Measurements from ENCODE around the gene SND1. TPM values are rescaled to one million over a fixed set of nuclear protein-coding genes. Genes with fewer than 3 reads are reported as not detected.

Gene SND1
- total and polyA plus RNA-seq, 7 experiments from 2014 or later = 68.6 to 253 (median 137) TPM

- peaks cover 0 to 12% (median 0%) of the 10 kb centered on the region in 3 experiments for H3K9me3 ChIP-seq (ENCODE audit: control insufficient read depth in 2 of 3, low read length in 3 of 3)
- peaks cover 0 to 26% (median 0%) of the 10 kb centered on the region in 3 experiments for H3K36me3 ChIP-seq (ENCODE audit: control insufficient read depth in 2 of 3, insufficient read depth in 3 of 3, low read length in 3 of 3)
- H3K27me3 ChIP-seq (ENCODE audit: control insufficient read depth in 2 of 2, insufficient read depth in 2 of 2, low read length in 2 of 2) = no peaks in the 10 kb centered on the region
- no peak for ATAC-seq
- H3K27ac ChIP-seq (ENCODE audit: low read depth, low read length) = no peak overlapping the region
- H3K36me3 Mint-ChIP-seq = peaks cover 10 to 71% (median 61%) of the 10 kb centered on the region in 5 donors
- ChIA-PET CTCF (interaction anchor here (1.0 kb wide), 1 partner anchor 30 kb away, joined by 4 read pairs; no protein-coding TSS in a partner anchor), POLR2A (no interaction called here)
- peak overlapping the region in 1 of 9 donors; percentile 81 for H3K27ac Mint-ChIP-seq
- H3K4me3 ChIP-seq (ENCODE audit: low read length) = no peak overlapping the region
- no peaks in the 10 kb centered on the region for H3K27me3 Mint-ChIP-seq
- H3K9me3 Mint-ChIP-seq = peaks cover 4 to 31% (median 14%) of the 10 kb centered on the region in 11 donors
- no peak for DNase-seq
- peaks cover 5 to 41% (median 33%) of the 10 kb centered on the region in 7 donors for H3K4me1 Mint-ChIP-seq
- H3K4me1 ChIP-seq (ENCODE audit: control insufficient read depth in 2 of 2, insufficient read depth in 2 of 2, low read length in 2 of 2) = peaks cover 0 to 3% of the 10 kb centered on the region in 2 donors
- intact Hi-C loops (cut with micrococcal nuclease) = no loop called here
- no peak overlapping the region for H3K4me3 Mint-ChIP-seq
Observed at GRCh38 chr7:127678337-127678736, 26.3 kb downstream of the SND1 start.

GRCh38 chr7:127678947-127679346 is 27.0 kb downstream of the SND1 start:
- H3K27ac ChIP-seq (ENCODE audit: low read depth, low read length) = no peak overlapping the region
- Mint-ChIP-seq H3K4me1 (peaks cover 5 to 42% (median 35%) of the 10 kb centered on the region in 7 donors), H3K27me3 (no peaks in the 10 kb centered on the region), H3K27ac (peak overlapping the region in 1 of 9 donors; percentile 81), H3K9me3 (peaks cover 4 to 31% (median 14%) of the 10 kb centered on the region in 11 donors), H3K36me3 (peaks cover 10 to 66% (median 61%) of the 10 kb centered on the region in 5 donors), H3K4me3 (peak overlapping the region in 1 of 10 donors; percentile 52)
- POLR2A ChIA-PET = no interaction called here
- CTCF ChIA-PET = no interaction called here
- no peaks in the 10 kb centered on the region for H3K27me3 ChIP-seq (ENCODE audit: control insufficient read depth in 2 of 2, insufficient read depth in 2 of 2, low read length in 2 of 2)
- ATAC-seq (no peak), DNase-seq (no peak)
- no peak overlapping the region for H3K4me3 ChIP-seq (ENCODE audit: low read length)
- H3K4me1 ChIP-seq (ENCODE audit: control insufficient read depth in 2 of 2, insufficient read depth in 2 of 2, low read length in 2 of 2) = peaks cover 0 to 4% of the 10 kb centered on the region in 2 donors
- peaks cover 0 to 26% (median 0%) of the 10 kb centered on the region in 3 experiments for H3K36me3 ChIP-seq (ENCODE audit: control insufficient read depth in 2 of 3, insufficient read depth in 3 of 3, low read length in 3 of 3)
- peaks cover 0 to 12% (median 0%) of the 10 kb centered on the region in 3 experiments for H3K9me3 ChIP-seq (ENCODE audit: control insufficient read depth in 2 of 3, low read length in 3 of 3)
- intact Hi-C loops (cut with micrococcal nuclease) = no loop called here

GRCh38 chr7:127680983-127681382 is 29.0 kb downstream of the SND1 start:
- peaks cover 4 to 31% (median 14%) of the 10 kb centered on the region in 11 donors for H3K9me3 Mint-ChIP-seq
- no peak for DNase-seq
- peaks cover 0 to 12% (median 0%) of the 10 kb centered on the region in 3 experiments for H3K9me3 ChIP-seq (ENCODE audit: control insufficient read depth in 2 of 3, low read length in 3 of 3)
- no peak overlapping the region for H3K4me3 ChIP-seq (ENCODE audit: low read length)
- no peak overlapping the region for H3K4me3 Mint-ChIP-seq
- H3K36me3 Mint-ChIP-seq = peaks cover 10 to 59% (median 52%) of the 10 kb centered on the region in 5 donors
- no peak for ATAC-seq
- no peaks in the 10 kb centered on the region for H3K27me3 Mint-ChIP-seq
- H3K4me1 ChIP-seq (ENCODE audit: control insufficient read depth in 2 of 2, insufficient read depth in 2 of 2, low read length in 2 of 2) = peaks cover 0 to 4% of the 10 kb centered on the region in 2 donors
- H3K4me1 Mint-ChIP-seq = peaks cover 23 to 56% (median 41%) of the 10 kb centered on the region in 7 donors
- intact Hi-C loops (cut with micrococcal nuclease) = no loop called here
- no peak overlapping the region for H3K27ac Mint-ChIP-seq
- CTCF ChIA-PET = no interaction called here
- POLR2A ChIA-PET = no interaction called here
- no peaks in the 10 kb centered on the region for H3K27me3 ChIP-seq (ENCODE audit: control insufficient read depth in 2 of 2, insufficient read depth in 2 of 2, low read length in 2 of 2)
- peaks cover 0 to 19% (median 0%) of the 10 kb centered on the region in 3 experiments for H3K36me3 ChIP-seq (ENCODE audit: control insufficient read depth in 2 of 3, insufficient read depth in 3 of 3, low read length in 3 of 3)
- H3K27ac ChIP-seq (ENCODE audit: low read depth, low read length) = no peak overlapping the region

GRCh38 chr7:127682140-127682539 is 30.1 kb downstream of the SND1 start:
- Histone ChIP-seq H3K36me3 (ENCODE audit: control insufficient read depth in 2 of 3, insufficient read depth in 3 of 3, low read length in 3 of 3) (peaks cover 0 to 29% (median 6%) of the 10 kb centered on the region in 3 experiments), H3K4me1 (ENCODE audit: control insufficient read depth in 2 of 2, insufficient read depth in 2 of 2, low read length in 2 of 2) (peaks cover 0 to 4% of the 10 kb centered on the region in 2 donors), H3K27me3 (ENCODE audit: control insufficient read depth in 2 of 2, insufficient read depth in 2 of 2, low read length in 2 of 2) (no peaks in the 10 kb centered on the region), H3K4me3 (ENCODE audit: low read length) (no peak overlapping the region), H3K9me3 (ENCODE audit: control insufficient read depth in 2 of 3, low read length in 3 of 3) (peaks cover 0 to 12% (median 0%) of the 10 kb centered on the region in 3 experiments), H3K27ac (ENCODE audit: low read depth, low read length) (no peak overlapping the region)
- ChIA-PET CTCF (no interaction called here), POLR2A (no interaction called here)
- H3K36me3 Mint-ChIP-seq = peaks cover 10 to 56% (median 49%) of the 10 kb centered on the region in 5 donors
- H3K4me1 Mint-ChIP-seq = peaks cover 23 to 57% (median 41%) of the 10 kb centered on the region in 7 donors
- peaks cover 4 to 31% (median 14%) of the 10 kb centered on the region in 11 donors for H3K9me3 Mint-ChIP-seq
- DNase-seq (no peak), ATAC-seq (no peak)
- H3K27ac Mint-ChIP-seq = no peak overlapping the region
- no peak overlapping the region for H3K4me3 Mint-ChIP-seq
- intact Hi-C loops (cut with micrococcal nuclease) = no loop called here
- H3K27me3 Mint-ChIP-seq = no peaks in the 10 kb centered on the region

- H3K27me3 ChIP-seq (ENCODE audit: control insufficient read depth in 2 of 2, insufficient read depth in 2 of 2, low read length in 2 of 2) = no peaks in the 10 kb centered on the region
- ChIA-PET POLR2A (no interaction called here), CTCF (no interaction called here)
- no peak for ATAC-seq
- H3K9me3 ChIP-seq (ENCODE audit: control insufficient read depth in 2 of 3, low read length in 3 of 3) = peaks cover 0 to 7% (median 0%) of the 10 kb centered on the region in 3 experiments
- H3K36me3 ChIP-seq (ENCODE audit: control insufficient read depth in 2 of 3, insufficient read depth in 3 of 3, low read length in 3 of 3) = peaks cover 0 to 20% (median 6%) of the 10 kb centered on the region in 3 experiments
- H3K4me3 ChIP-seq (ENCODE audit: low read length) = no peak overlapping the region
- no peaks in the 10 kb centered on the region for H3K27me3 Mint-ChIP-seq
- DNase-seq = no peak
- H3K4me1 ChIP-seq (ENCODE audit: control insufficient read depth in 2 of 2, insufficient read depth in 2 of 2, low read length in 2 of 2) = peaks cover 0 to 4% of the 10 kb centered on the region in 2 donors
- peak overlapping the region in 2 of 9 donors; percentile 26 to 56 for H3K27ac Mint-ChIP-seq
- peaks cover 4 to 21% (median 10%) of the 10 kb centered on the region in 11 donors for H3K9me3 Mint-ChIP-seq
- peaks cover 23 to 47% (median 41%) of the 10 kb centered on the region in 7 donors for H3K4me1 Mint-ChIP-seq
- H3K36me3 Mint-ChIP-seq = peaks cover 7 to 44% (median 36%) of the 10 kb centered on the region in 5 donors
- no peak overlapping the region for H3K27ac ChIP-seq (ENCODE audit: low read depth, low read length)
- intact Hi-C loops (cut with micrococcal nuclease) = no loop called here
- no peak overlapping the region for H3K4me3 Mint-ChIP-seq
Observed at GRCh38 chr7:127683776-127684681, 32.0 kb downstream of the SND1 start.

- H3K4me1 Mint-ChIP-seq = peaks cover 11 to 39% (median 25%) of the 10 kb centered on the region in 7 donors
- Histone ChIP-seq H3K27me3 (ENCODE audit: control insufficient read depth in 2 of 2, insufficient read depth in 2 of 2, low read length in 2 of 2) (no peaks in the 10 kb centered on the region), H3K4me1 (ENCODE audit: control insufficient read depth in 2 of 2, insufficient read depth in 2 of 2, low read length in 2 of 2) (no peaks in the 10 kb centered on the region), H3K9me3 (ENCODE audit: control insufficient read depth in 2 of 3, low read length in 3 of 3) (no peaks in the 10 kb centered on the region), H3K36me3 (ENCODE audit: control insufficient read depth in 2 of 3, insufficient read depth in 3 of 3, low read length in 3 of 3) (peaks cover 7 to 39% (median 12%) of the 10 kb centered on the region in 3 experiments), H3K27ac (ENCODE audit: low read depth, low read length) (no peak overlapping the region), H3K4me3 (ENCODE audit: low read length) (no peak overlapping the region)
- H3K9me3 Mint-ChIP-seq = no peaks in the 10 kb centered on the region
- intact Hi-C loops (cut with micrococcal nuclease) = no loop called here
- no peak overlapping the region for H3K4me3 Mint-ChIP-seq
- ChIA-PET POLR2A (no interaction called here), CTCF (no interaction called here)
- H3K27me3 Mint-ChIP-seq = no peaks in the 10 kb centered on the region
- no peak overlapping the region for H3K27ac Mint-ChIP-seq
- ATAC-seq (no peak), DNase-seq (no peak)
- H3K36me3 Mint-ChIP-seq = peaks cover 10 to 51% (median 35%) of the 10 kb centered on the region in 5 donors
Observed at GRCh38 chr7:127689194-127689772, 37.3 kb downstream of the SND1 start.
